ENCODE data around the gene GET3. TPM values are rescaled to one million over a fixed set of nuclear protein-coding genes. Genes with fewer than 3 reads are reported as not detected.

Gene GET3
- total and polyA plus RNA-seq, 2 of the 4 experiments (the other 2 are of a cell fraction), result 129 to 152 TPM

DNA sequence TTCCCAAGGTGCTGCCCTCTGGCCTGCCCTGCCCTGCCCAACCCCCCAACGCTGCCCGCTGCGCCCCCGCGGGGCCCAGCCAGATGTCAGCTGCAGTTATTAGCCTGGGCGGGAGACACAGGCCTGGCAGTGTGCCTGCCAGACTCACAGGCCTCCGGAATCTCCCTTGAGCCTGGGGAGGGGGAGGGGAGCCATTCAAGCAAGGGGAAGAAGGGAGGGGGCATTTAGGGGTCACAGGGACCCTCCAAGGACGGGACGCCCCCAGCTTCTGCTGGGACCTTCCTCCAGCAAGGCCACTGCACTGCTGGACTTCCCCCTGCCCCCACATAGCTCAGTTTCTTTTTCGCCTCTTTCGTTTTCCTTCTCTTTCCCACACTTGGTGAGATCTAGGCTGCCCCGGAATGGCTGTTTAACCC, 51.4 kb downstream of the GET3 start:
- H4K5ac ChIP-seq (ENCODE audit: low read depth, low read length), result peak overlapping the region; percentile 91
- peak overlapping the region; percentile 99 for H2AK5ac ChIP-seq (ENCODE audit: low read depth, low read length)
- H3K23ac ChIP-seq (ENCODE audit: low read depth, low read length), result peak overlapping the region; percentile 93
- dilution Hi-C loops (cut with HindIII; ENCODE audit: low sequenced_read_pairs, unreplicated experiment), result no loop called here
- H4K20me1 ChIP-seq (ENCODE audit: insufficient read depth, low read length), result peaks cover 20% of the 10 kb centered on the region
- no peaks in the 10 kb centered on the region for H3K9me3 ChIP-seq (ENCODE audit: control insufficient read depth, insufficient read depth, low read length)
- in situ Hi-C loops (cut with MboI; ENCODE audit: low sequenced_read_pairs), result loop anchor here (25.0 kb wide), 1 partner anchor 1049 kb away; no protein-coding TSS in a partner anchor
- peak overlapping the region; percentile 69 for H3K18ac ChIP-seq (ENCODE audit: low read depth, low read length)
- H2BK5ac ChIP-seq (ENCODE audit: low read depth, low read length, poor library complexity, severe bottlenecking), result peak overlapping the region; percentile 91
- ATAC-seq (ENCODE audit: low read depth) (no peak), DNase-seq (peak; percentile 75)
- H3K36me3 ChIP-seq (ENCODE audit: control insufficient read depth, insufficient read depth, low read length), result no peaks in the 10 kb centered on the region
- H3K4me2 ChIP-seq (ENCODE audit: low read depth, low read length), result peak overlapping the region; percentile 87
- H4K91ac ChIP-seq (ENCODE audit: insufficient read depth, low read depth, low read length), result peak overlapping the region; percentile 94
- BruUV-seq (replicated peaks), result no TSS peak
- H3K9me1 ChIP-seq (ENCODE audit: insufficient read depth, low read length), result peaks cover 17% of the 10 kb centered on the region
- peak overlapping the region; percentile 27 for H3K4me3 ChIP-seq (ENCODE audit: insufficient read depth, low read depth, low read length)
- ChIA-PET CTCF (interaction anchor here (1.1 to 1.2 kb wide), 2 partner anchors 10 to 23 kb away, joined by 3 to 4 read pairs; no protein-coding TSS in a partner anchor), POLR2A (ENCODE audit: unreplicated experiment) (no interaction called here)
- 0% methylated on average over 2 of the region's 12 CpGs; no CpG with 5 or more reads in 1 of the 2 experiments for WGBS, 2 experiments (ENCODE audit: extremely low coverage in 2 of 2, insufficient read length in 1 of 2)
- peak overlapping the region; percentile 86 for H2BK20ac ChIP-seq (ENCODE audit: low read depth, low read length)
- peak overlapping the region; percentile 96 for H3K14ac ChIP-seq (replicated peaks; ENCODE audit: low read depth, low read length)
- peak overlapping the region; percentile 89 for H3K27ac ChIP-seq (ENCODE audit: insufficient read depth, low read length)
- peak overlapping the region; percentile 89 for H3K4ac ChIP-seq (ENCODE audit: low read depth, low read length)
- H3K27me3 ChIP-seq (ENCODE audit: control insufficient read depth, insufficient read depth, low read length), result no peaks in the 10 kb centered on the region
- peaks cover 35% of the 10 kb centered on the region for H3K4me1 ChIP-seq (ENCODE audit: control insufficient read depth, insufficient read depth, low read length)
- intact Hi-C loops (cut with micrococcal nuclease), result no loop called here
- peak overlapping the region; percentile 82 for H2AK9ac ChIP-seq (replicated peaks; ENCODE audit: low read depth, low read length, poor library complexity)
- peak overlapping the region; percentile 80 for H3K9ac ChIP-seq (ENCODE audit: low read depth, low read length)
- H2AFZ ChIP-seq (replicated peaks; ENCODE audit: low read length, poor library complexity), result peak overlapping the region; percentile 77
- TF ChIP-seq BHLHE40 (IDR thresholded peaks at IDR 0.05; ENCODE audit: low read depth, low read length) (no peak), MAFK (IDR thresholded peaks at IDR 0.05; ENCODE audit: low read depth, low read length) (no peak), MAZ (IDR thresholded peaks at IDR 0.05; ENCODE audit: borderline replicate concordance, low read depth, low read length) (peak; percentile 72; the same call in 1 of the 2 replicates), FOS (IDR thresholded peaks at IDR 0.05; ENCODE audit: low read depth, low read length) (0 out of 2 replicates have a peak, but pooled peaks have one; percentile 26)
- peaks cover 0 to 36% of the 10 kb centered on the region in 2 experiments; a peak in 2 of 4 replicates for H3K79me1 ChIP-seq (ENCODE audit: low read depth in 1 of 2, low read length in 2 of 2)
- peak overlapping the region; percentile 59 to 93 for H4K8ac ChIP-seq (ENCODE audit: low read depth in 2 of 2, low read length in 2 of 2)
- peak overlapping the region; percentile 36; the same call in 2 of the 3 replicates for H2BK15ac ChIP-seq (ENCODE audit: low read depth, low read length)
- peak overlapping the region; percentile 86 for H2BK120ac ChIP-seq (ENCODE audit: low read depth, low read length)
- H3K56ac ChIP-seq (ENCODE audit: extremely low read depth, insufficient read depth, low read length), result peak overlapping the region; percentile 69
